SU-DHL-6 (cell line): ENCODE data around the gene MIPEP.

Experiments used
- H2AFZ ChIP-seq: fragments of 200-600 bp; sonication (generic); 2 replicates; pipeline ENCODE4 v1.6.1; 2014; ENCODE audit warnings: low read depth, mild to moderate bottlenecking, moderate library complexity, mixed read lengths, antibody characterized with exemption, low read length; ENCODE audit not compliant: severe bottlenecking
- H3F3A ChIP-seq: fragments of 200-600 bp; shearing (Covaris generic); 2 replicates; pipeline ENCODE4 v1.6.0; 2016; ENCODE audit warnings: antibody characterized with exemption, mild to moderate bottlenecking; ENCODE audit not compliant: insufficient read depth
- H3K27ac ChIP-seq: fragments of 200-600 bp; sonication (generic); 2 replicates; pipeline ENCODE4 v1.5.1; 2016; ENCODE audit warnings: low read depth, mild to moderate bottlenecking, low read length, moderate library complexity, mixed read lengths
- H3K27me3 ChIP-seq: fragments of 200-600 bp; sonication (generic), shearing (Covaris generic); 2 replicates; pipeline ENCODE4 v1.6.0; 2014; ENCODE audit warnings: mild to moderate bottlenecking, low read length
- H3K36me3 ChIP-seq: fragments of 200-600 bp; sonication (generic); 2 replicates; pipeline ENCODE4 v1.6.1; 2014; ENCODE audit warnings: mild to moderate bottlenecking, low read length, mixed read lengths
- H3K4me2 ChIP-seq: fragments of 300-600, 200-600 bp; shearing (Covaris generic), sonication (generic); 2 replicates; pipeline ENCODE4 v1.6.0; 2014; ENCODE audit warnings: low read length, low read depth, mild to moderate bottlenecking; ENCODE audit not compliant: poor library complexity, severe bottlenecking
- H3K4me3 ChIP-seq: fragments of 200-600 bp; sonication (generic); 2 replicates; pipeline ENCODE4 v1.5.1; 2014; ENCODE audit warnings: antibody characterized with exemption, low read length, mild to moderate bottlenecking, mixed read lengths; ENCODE audit not compliant: insufficient read depth, poor library complexity, severe bottlenecking
- H3K79me2 ChIP-seq: fragments of 200-600 bp; sonication (generic); 2 replicates; pipeline ENCODE4 v1.6.1; 2014; ENCODE audit warnings: mild to moderate bottlenecking, low read length, moderate library complexity; ENCODE audit not compliant: insufficient read depth
- H3K9ac ChIP-seq: fragments of 200-600 bp; sonication (generic); 2 replicates; pipeline ENCODE4 v1.7.0; 2014; ENCODE audit warnings: mild to moderate bottlenecking, low read length
- H3K9me2 ChIP-seq: fragments of 200-600 bp; sonication (generic); replicated peaks from 2 replicates; pipeline ENCODE4 v1.6.1; 2014; ENCODE audit warnings: low read length; ENCODE audit not compliant: insufficient read depth
- H3K9me3 ChIP-seq: fragments of 200-600 bp; sonication (generic); 2 replicates; pipeline ENCODE4 v1.6.1; 2014; ENCODE audit warnings: low read length, mixed read lengths; ENCODE audit not compliant: insufficient read depth
- H4K20me1 ChIP-seq: fragments of 200-600 bp; sonication (generic); 2 replicates; pipeline ENCODE4 v1.6.1; 2014; ENCODE audit warnings: low read depth, mild to moderate bottlenecking, antibody characterized with exemption, low read length, moderate library complexity, mixed read lengths
- EZH2phosphoT487 ChIP-seq: fragments of 200-600 bp; sonication (generic), shearing (Covaris generic); conservative IDR thresholded peaks from 2 replicates; pipeline ENCODE4 v1.6.1; 2018; ENCODE audit warnings: mild to moderate bottlenecking, antibody characterized with exemption, low read length, moderate library complexity, mixed read lengths
- TF ChIP-seq, protein P1 (sequence below): fragments of 200-600 bp; sonication (generic); IDR thresholded peaks from one replicate; pipeline ENCODE4 v1.5.1; 2017; ENCODE audit warnings: antibody characterized with exemption, mild to moderate bottlenecking, low read length, moderate library complexity; ENCODE audit not compliant: insufficient read depth, poor library complexity, severe bottlenecking

MIPEP gene

DNA sequence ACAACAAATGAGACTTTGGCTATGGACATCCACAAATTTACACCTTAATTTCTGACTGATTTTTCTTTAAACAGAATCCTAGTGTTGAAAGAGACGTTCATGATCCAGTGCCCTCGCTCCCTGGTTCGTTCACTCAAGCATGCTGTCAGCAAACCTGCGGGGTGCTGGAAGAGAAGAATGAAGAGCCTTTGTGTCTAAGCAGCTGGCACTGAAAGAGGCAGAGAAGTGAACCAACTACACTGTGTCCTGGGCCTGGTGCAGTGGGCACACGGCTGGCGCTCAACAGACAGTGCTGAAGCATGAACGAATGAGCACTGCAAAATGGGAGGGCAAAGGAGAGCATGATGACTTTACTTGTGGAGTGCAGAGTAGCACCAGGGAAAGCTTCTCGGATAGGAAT, 46.8 kb downstream of the MIPEP start:
- Histone ChIP-seq H3K27ac (no peak overlapping the region), H3K79me2 (no peaks in the 10 kb centered on the region), H3K4me3 (no peak overlapping the region), H2AFZ (no peak overlapping the region), H3F3A (no peaks in the 10 kb centered on the region), H4K20me1 (0 out of 2 replicates have a peak, but pooled peaks cover 3% of the 10 kb centered on the region), H3K9me3 (no peaks in the 10 kb centered on the region), H3K4me2 (no peak overlapping the region), H3K9me2 (no peaks in the 10 kb centered on the region), H3K36me3 (no peaks in the 10 kb centered on the region), H3K9ac (no peak overlapping the region), H3K27me3 (no peaks in the 10 kb centered on the region)
- TF ChIP-seq EZH2phosphoT487: no peak
- TF ChIP-seq, protein P1, sequence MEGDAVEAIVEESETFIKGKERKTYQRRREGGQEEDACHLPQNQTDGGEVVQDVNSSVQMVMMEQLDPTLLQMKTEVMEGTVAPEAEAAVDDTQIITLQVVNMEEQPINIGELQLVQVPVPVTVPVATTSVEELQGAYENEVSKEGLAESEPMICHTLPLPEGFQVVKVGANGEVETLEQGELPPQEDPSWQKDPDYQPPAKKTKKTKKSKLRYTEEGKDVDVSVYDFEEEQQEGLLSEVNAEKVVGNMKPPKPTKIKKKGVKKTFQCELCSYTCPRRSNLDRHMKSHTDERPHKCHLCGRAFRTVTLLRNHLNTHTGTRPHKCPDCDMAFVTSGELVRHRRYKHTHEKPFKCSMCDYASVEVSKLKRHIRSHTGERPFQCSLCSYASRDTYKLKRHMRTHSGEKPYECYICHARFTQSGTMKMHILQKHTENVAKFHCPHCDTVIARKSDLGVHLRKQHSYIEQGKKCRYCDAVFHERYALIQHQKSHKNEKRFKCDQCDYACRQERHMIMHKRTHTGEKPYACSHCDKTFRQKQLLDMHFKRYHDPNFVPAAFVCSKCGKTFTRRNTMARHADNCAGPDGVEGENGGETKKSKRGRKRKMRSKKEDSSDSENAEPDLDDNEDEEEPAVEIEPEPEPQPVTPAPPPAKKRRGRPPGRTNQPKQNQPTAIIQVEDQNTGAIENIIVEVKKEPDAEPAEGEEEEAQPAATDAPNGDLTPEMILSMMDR: no peak

DNA sequence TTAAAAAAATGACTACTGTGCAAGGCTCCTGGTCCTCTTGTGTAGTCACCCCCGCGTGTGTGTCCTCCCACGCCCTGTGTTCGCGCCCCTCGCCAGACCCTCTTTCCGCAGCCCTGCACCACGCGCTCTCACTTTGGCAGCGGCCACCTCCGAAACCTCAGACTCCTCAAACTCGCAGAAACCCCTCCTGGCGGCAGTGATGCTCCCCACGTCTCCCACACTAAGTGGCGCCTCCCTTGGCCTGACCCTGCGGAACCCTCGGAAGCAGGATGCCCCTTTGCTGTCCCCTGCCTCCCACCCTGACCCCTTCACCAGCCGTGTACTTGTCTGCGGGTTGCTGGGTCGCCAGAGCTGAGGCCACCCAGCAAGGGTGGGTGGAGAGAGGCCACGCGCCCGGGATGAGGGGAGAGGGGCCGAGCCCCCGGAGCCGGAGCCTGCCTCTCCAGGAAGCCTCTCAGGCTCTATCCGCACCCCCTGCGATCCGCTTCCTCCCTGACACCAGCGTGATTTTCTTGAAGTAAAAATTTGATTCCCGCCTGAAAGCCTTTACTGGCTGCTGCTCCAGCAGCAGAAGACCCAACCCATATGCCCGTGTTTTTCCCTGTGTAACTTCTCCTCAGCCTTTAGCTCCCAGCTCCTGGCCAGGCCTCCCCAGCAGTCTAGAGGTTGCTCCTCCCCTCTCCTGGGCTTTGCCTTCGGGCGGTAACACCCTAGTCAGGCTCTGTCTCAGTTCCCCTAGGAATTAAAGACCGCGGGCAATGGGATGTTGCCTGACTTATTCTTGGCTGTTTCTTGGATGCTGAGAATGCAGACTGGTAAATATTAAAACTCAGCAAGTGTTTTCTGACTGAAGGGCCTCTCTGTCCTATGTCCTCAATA, 55.2 kb downstream of the MIPEP start:
- no peak overlapping the region for H3K27ac ChIP-seq

DNA sequence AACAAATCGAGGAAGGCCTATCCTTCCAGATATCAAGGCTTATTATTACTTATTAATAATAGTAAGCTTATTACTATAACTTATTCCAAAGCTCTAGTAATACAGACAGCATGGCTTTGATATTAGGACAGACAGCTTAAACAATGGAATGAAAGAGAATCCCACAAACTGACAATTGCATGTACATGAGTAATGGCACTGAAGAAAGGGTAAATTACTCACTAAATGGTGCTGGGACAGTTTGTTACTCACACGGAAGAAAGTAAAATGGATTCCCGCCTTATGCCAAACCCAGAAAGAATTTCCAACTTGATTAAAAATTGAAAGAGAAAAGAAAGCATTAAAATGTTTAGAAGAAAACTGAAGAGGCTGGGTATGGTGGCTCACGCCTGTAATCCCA, 60.3 kb downstream of the MIPEP start:
- no peak overlapping the region for H3K9ac ChIP-seq
- H2AFZ ChIP-seq: no peak overlapping the region
- no peak overlapping the region for H3K4me2 ChIP-seq
- H3F3A ChIP-seq: no peaks in the 10 kb centered on the region
- no peak overlapping the region for H3K27ac ChIP-seq
- TF ChIP-seq, protein P1: no peak
- no peak for TF ChIP-seq EZH2phosphoT487
- no peak overlapping the region for H3K4me3 ChIP-seq
- no peaks in the 10 kb centered on the region for H3K9me3 ChIP-seq
- no peaks in the 10 kb centered on the region for H3K79me2 ChIP-seq
- no peaks in the 10 kb centered on the region for H3K9me2 ChIP-seq
- no peaks in the 10 kb centered on the region for H4K20me1 ChIP-seq
- no peaks in the 10 kb centered on the region for H3K27me3 ChIP-seq
- 0 out of 2 replicates have a peak, but pooled peaks cover 6% of the 10 kb centered on the region for H3K36me3 ChIP-seq

More for the DNA sequence above, 55.2 kb downstream of the MIPEP start:
- Histone ChIP-seq H4K20me1 (no peaks in the 10 kb centered on the region), H3F3A (no peaks in the 10 kb centered on the region), H2AFZ (no peak overlapping the region), H3K79me2 (no peaks in the 10 kb centered on the region), H3K4me2 (no peak overlapping the region), H3K9me3 (no peaks in the 10 kb centered on the region), H3K9ac (no peak overlapping the region), H3K9me2 (no peaks in the 10 kb centered on the region), H3K27me3 (no peaks in the 10 kb centered on the region), H3K36me3 (no peaks in the 10 kb centered on the region), H3K4me3 (no peak overlapping the region)
- TF ChIP-seq, protein P1: no peak
- no peak for TF ChIP-seq EZH2phosphoT487
